ENCODE measurements around the gene RIPK1.

DNA sequence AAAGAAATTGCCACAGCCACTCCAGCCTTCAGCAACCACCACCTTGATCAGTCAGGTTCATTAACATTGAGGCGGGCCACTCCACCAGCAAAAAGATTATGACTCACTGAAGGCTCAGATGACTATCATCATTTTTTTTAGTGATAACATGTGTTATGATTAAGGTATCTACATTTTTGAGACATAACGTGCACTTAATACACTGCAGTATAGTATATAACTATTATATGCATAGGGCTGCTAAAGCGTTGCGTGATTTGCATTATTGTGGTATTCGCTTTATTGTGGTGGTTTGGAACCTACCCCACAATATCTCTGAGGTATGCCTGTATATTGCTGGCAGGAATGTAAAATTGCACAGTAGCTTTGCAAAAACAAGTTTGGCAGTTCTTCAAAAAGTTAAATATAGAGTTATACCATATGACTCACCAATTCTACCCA is 6.8 kb upstream of the RIPK1 start:
- TF ChIP-seq GATA3 (IDR thresholded peaks at IDR 0.05; ENCODE audit: low read depth, low read length) (no peak), GATA2 (IDR thresholded peaks at IDR 0.05; ENCODE audit: low read depth, low read length) (no peak)
